ENCODE measurements around the gene SUN1. TPM values are rescaled to one million over a fixed set of nuclear protein-coding genes. Genes with fewer than 3 reads are reported as not detected.
A peak's percentile ranks its signal among the peaks of the same experiment; 100 is the strongest.

Gene SUN1
- total RNA-seq, 6 experiments from 2014 or later: 51.0 to 69.8 (median 61.2) TPM

DNA sequence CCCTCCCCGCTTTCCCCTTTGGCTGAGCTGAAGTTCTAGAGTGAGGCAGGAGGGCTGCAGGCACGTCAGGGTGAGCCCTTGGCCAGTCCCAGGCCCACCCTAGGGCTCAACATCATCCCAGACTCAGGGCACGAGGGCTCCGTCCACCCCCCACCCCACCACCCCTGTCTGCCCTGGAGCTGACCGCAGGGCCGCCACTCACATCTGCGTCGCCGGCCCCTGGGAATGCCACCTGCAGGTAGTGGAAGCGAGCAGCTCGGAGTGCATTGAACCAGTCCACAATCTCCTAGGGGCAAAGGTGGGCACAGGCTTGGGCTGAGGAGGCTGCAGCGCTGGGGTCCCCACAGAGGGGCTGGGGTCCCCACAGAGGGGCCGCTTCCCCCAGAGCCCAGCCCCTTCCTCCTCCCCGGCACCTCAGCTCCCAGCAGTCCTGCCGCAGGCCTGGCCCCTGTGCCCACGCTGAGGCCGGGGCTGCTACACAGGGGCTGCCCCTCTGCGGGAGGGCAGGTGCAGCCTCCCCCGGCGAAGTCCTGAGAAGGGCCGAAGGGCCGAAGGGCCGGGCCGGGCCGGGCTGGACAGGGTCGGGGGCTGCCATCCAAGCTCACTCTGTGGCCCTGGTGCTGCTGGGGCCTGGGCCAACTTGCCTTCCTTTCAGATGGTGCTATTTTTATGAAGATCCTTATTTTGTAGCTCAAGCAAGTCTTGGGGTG, 68.2 kb downstream of the SUN1 start:
- TF ChIP-seq, protein P1, sequence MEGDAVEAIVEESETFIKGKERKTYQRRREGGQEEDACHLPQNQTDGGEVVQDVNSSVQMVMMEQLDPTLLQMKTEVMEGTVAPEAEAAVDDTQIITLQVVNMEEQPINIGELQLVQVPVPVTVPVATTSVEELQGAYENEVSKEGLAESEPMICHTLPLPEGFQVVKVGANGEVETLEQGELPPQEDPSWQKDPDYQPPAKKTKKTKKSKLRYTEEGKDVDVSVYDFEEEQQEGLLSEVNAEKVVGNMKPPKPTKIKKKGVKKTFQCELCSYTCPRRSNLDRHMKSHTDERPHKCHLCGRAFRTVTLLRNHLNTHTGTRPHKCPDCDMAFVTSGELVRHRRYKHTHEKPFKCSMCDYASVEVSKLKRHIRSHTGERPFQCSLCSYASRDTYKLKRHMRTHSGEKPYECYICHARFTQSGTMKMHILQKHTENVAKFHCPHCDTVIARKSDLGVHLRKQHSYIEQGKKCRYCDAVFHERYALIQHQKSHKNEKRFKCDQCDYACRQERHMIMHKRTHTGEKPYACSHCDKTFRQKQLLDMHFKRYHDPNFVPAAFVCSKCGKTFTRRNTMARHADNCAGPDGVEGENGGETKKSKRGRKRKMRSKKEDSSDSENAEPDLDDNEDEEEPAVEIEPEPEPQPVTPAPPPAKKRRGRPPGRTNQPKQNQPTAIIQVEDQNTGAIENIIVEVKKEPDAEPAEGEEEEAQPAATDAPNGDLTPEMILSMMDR (IDR thresholded peaks at IDR 0.05): no peak
- DNase-seq: no peak
- Mint-ChIP-seq H3K4me3 (no peak overlapping the region), H3K27me3 (ENCODE audit: insufficient read depth) (peaks cover 5% of the 10 kb centered on the region), H3K4me1 (ENCODE audit: low read depth) (no peaks in the 10 kb centered on the region), H3K36me3 (ENCODE audit: low read depth) (peaks cover 7% of the 10 kb centered on the region), H3K9me3 (no peaks in the 10 kb centered on the region), H3K27ac (no peak overlapping the region)

DNA sequence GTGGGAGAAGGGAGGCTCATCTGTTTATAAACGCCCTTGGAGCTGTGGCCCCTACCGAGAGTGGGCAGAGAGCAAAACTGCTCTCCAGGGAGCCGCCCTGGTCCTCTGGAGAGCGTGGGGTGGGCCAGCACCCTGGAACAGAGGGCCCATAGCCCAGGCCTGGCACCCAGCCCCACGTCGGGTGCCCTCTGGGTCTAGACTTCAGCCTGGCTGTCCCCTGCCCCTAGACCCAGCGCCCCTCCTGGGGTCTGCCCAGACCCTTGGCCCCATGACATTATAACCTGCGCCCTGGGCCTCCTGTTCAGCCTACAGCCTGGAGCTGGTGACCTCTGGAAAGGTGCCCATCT, 68.7 kb downstream of the SUN1 start:
- H3K4me3 Mint-ChIP-seq: no peak overlapping the region
- peaks cover 5% of the 10 kb centered on the region for H3K36me3 Mint-ChIP-seq (ENCODE audit: low read depth)
- DNase-seq: no peak
- no peak overlapping the region for H3K27ac Mint-ChIP-seq
- H3K27me3 Mint-ChIP-seq (ENCODE audit: insufficient read depth): peaks cover 5% of the 10 kb centered on the region
- no peaks in the 10 kb centered on the region for H3K9me3 Mint-ChIP-seq
- H3K4me1 Mint-ChIP-seq (ENCODE audit: low read depth): no peaks in the 10 kb centered on the region
- TF ChIP-seq, protein P1 (IDR thresholded peaks at IDR 0.05): no peak

DNA sequence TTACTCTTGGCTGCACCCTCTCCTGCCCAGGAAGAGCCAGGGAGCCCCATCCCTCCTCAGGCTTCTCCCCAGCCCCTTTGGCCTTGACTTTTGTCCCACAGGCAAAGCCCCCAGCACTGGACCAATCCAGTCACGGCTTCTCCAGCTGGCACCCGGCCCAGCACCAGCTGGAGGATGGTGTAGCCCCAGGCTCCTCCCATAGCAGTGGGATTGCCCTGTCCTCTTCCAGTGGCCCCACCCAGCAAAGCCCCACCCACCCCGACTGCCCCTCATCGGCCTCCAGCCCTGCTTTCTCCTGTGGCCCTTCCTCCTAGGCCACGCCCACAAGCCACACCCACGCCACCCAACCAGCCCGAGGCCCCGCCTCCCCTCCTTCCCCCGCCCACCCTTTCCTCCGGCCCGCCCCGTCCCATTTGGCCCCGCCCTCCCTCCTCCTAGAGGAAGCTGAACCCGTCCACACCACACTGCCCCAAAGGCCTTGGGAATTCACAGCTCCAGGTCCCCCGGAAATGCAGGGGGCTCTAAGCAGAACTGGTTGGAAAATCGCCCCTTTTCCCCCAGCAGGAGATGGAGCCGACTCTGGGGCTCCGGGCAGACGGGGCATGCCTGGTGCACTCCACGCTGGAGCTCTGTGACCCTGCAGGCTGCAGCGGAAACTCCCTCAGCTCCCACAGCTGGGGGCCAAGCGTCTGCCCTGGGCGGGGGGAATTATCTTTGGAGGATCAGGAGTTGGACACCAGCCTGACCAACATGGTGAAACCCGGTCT, 69.3 kb downstream of the SUN1 start:
- Mint-ChIP-seq H3K27ac (no peak overlapping the region; the same call in 1 of the 2 replicates), H3K27me3 (ENCODE audit: insufficient read depth) (peaks cover 3% of the 10 kb centered on the region), H3K9me3 (no peaks in the 10 kb centered on the region), H3K4me1 (ENCODE audit: low read depth) (no peaks in the 10 kb centered on the region), H3K4me3 (no peak overlapping the region), H3K36me3 (ENCODE audit: low read depth) (no peaks in the 10 kb centered on the region)
- TF ChIP-seq, protein P1 (IDR thresholded peaks at IDR 0.05): no peak
- DNase-seq: peak; percentile 62

DNA sequence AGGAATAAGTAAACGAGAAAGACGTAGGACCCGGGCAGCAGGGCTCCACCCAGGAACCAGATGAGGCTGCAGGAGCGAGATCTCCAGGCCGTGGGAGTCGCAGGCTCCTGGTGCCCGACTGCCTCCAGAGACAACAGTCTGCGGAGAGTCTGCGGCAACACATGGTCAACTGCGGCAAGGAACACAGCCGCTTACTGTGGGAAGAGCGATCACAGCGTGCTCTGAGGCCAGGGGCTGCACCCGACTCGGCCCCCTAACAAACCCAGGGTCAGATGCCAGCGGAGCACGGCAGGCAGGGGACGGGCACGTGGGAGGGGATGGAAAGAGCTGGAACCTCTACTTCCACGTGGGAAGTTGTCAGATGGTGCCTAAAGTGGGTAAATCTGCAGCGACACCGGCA, 70.7 kb downstream of the SUN1 start:
- Mint-ChIP-seq H3K4me3 (no peak overlapping the region), H3K27ac (no peak overlapping the region)

DNA sequence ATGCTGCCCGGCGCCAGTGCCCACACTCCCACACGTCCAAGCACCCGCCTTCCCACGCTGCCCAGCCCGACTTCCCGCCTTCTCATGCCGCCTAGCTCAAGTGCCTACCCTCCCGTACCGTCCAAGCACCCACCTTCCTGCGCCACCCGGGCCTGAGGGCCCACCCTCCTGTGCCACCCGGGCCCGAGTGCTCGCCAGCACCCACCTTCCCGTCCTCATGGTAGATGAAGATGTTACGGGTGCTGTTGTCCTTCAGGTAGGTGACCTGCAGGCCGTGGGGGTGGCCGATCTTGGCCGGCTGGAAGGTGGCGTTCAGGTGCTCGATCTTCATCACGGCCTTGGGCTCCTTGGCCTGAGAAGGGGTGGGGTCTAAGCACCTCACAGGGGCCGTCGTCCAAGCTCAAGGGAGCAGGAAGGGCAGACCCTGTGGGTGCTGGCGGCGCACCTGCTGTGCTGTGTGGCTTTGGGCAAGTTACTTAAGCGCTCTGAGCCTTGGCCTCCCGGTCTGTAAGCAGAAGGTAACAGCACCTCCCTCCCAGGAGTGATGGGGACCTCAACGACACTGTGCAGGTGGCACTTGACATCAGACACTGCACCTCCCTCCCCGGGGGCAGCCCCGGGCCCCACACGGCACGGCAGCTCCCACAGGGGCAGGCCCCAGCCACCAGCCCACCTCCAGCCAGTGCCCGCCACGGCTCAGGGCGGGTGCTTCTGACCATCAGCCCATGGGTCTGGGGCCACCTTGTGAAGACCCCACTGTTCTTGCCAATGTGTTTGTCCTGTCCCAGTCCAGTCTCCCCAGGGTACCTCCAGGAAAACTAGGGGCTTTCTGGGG, 71.9 kb downstream of the SUN1 start:
- TF ChIP-seq, protein P1 (IDR thresholded peaks at IDR 0.05): no peak
- H3K27me3 Mint-ChIP-seq (ENCODE audit: insufficient read depth): peaks cover 3% of the 10 kb centered on the region
- H3K36me3 Mint-ChIP-seq (ENCODE audit: low read depth): no peaks in the 10 kb centered on the region
- H3K4me1 Mint-ChIP-seq (ENCODE audit: low read depth): no peaks in the 10 kb centered on the region
- no peaks in the 10 kb centered on the region for H3K9me3 Mint-ChIP-seq
- no peak overlapping the region for H3K27ac Mint-ChIP-seq
- DNase-seq: no peak
- H3K4me3 Mint-ChIP-seq: no peak overlapping the region

More for the DNA sequence above, 70.7 kb downstream of the SUN1 start:
- no peaks in the 10 kb centered on the region for H3K4me1 Mint-ChIP-seq (ENCODE audit: low read depth)
- no peak for DNase-seq
- no peaks in the 10 kb centered on the region for H3K9me3 Mint-ChIP-seq
- TF ChIP-seq, protein P1 (IDR thresholded peaks at IDR 0.05): no peak
- no peaks in the 10 kb centered on the region for H3K36me3 Mint-ChIP-seq (ENCODE audit: low read depth)
- peaks cover 3% of the 10 kb centered on the region for H3K27me3 Mint-ChIP-seq (ENCODE audit: insufficient read depth)
